GM23338 (cell line): ENCODE results near the gene ANKRD22. TPM values are rescaled to one million over a fixed set of nuclear protein-coding genes. Genes with fewer than 3 reads are reported as not detected.

Source experiments
- ATAC-seq: fragments of 200-7000 bp; cut with Tn5 transposase; 3 replicates; pipeline ENCODE4 v1.9.1; 2020
- DNase-seq: peaks from one replicate; pipeline ENCODE4 v3.0.0-alpha.2; 2015; ENCODE audit warnings: low spot score
- H2AFZ ChIP-seq: fragments of 200-600 bp; sonication (generic); 2 replicates; pipeline ENCODE4 v1.8.0; 2016; ENCODE audit warnings: antibody characterized with exemption, mild to moderate bottlenecking, moderate library complexity
- H3F3A ChIP-seq: fragments of 200-600 bp; sonication (generic); replicated peaks from 2 replicates; pipeline ENCODE4 v1.8.0; 2017; ENCODE audit warnings: antibody characterized with exemption, mixed run types, low read depth
- H3K27ac ChIP-seq: fragments of 200-600 bp; sonication (generic); 2 replicates; pipeline ENCODE4 v1.6.1; 2016; ENCODE audit warnings: low read depth
- H3K27me3 ChIP-seq: fragments of 200-600 bp; sonication (generic); 2 replicates; pipeline ENCODE4 v1.8.0; 2016; ENCODE audit warnings: mild to moderate bottlenecking, mixed run types, moderate library complexity; ENCODE audit not compliant: insufficient read depth
- H3K36me3 ChIP-seq: fragments of 200-600 bp; sonication (generic); 2 replicates; pipeline ENCODE4 v1.8.0; 2016; ENCODE audit warnings: mild to moderate bottlenecking; ENCODE audit not compliant: insufficient read depth
- H3K4me1 ChIP-seq: fragments of 200-600 bp; sonication (generic); 2 replicates; pipeline ENCODE4 v1.8.0; 2016; ENCODE audit warnings: mild to moderate bottlenecking, moderate library complexity; ENCODE audit not compliant: insufficient read depth
- H3K4me2 ChIP-seq: fragments of 200-600 bp; sonication (generic); 2 replicates; pipeline ENCODE4 v1.7.1; 2017; ENCODE audit warnings: mixed run types
- H3K4me3 ChIP-seq: fragments of 200-600 bp; sonication (generic); 2 replicates; pipeline ENCODE4 v1.6.1; 2016; ENCODE audit warnings: mixed run types
- H3K79me2 ChIP-seq: fragments of 200-600 bp; sonication (generic); replicated peaks from 2 replicates; pipeline ENCODE4 v1.8.0; 2017; ENCODE audit warnings: mild to moderate bottlenecking; ENCODE audit not compliant: insufficient read depth
- H3K9me2 ChIP-seq: fragments of 200-600 bp; sonication (generic); 2 replicates; pipeline ENCODE4 v1.8.0; 2017; ENCODE audit not compliant: insufficient read depth
- H4K20me1 ChIP-seq: fragments of 200-600 bp; sonication (generic); replicated peaks from 2 replicates; pipeline ENCODE4 v1.8.0; 2017; ENCODE audit warnings: mild to moderate bottlenecking; ENCODE audit not compliant: insufficient read depth
- H3K27ac Mint-ChIP-seq: 2 replicates; pipeline ENCODE4 v1.8.0; 2020; ENCODE audit warnings: inconsistent platforms, mild to moderate bottlenecking, moderate library complexity, mixed read lengths
- H3K27me3 Mint-ChIP-seq: 3 replicates; pipeline ENCODE4 v1.8.0; 2022; ENCODE audit warnings: low read depth, mild to moderate bottlenecking, moderate library complexity, mixed read lengths, inconsistent platforms; ENCODE audit not compliant: insufficient read depth, poor library complexity
- H3K36me3 Mint-ChIP-seq: 3 replicates; pipeline ENCODE4 v1.8.0; 2021; ENCODE audit warnings: low read depth, mild to moderate bottlenecking, inconsistent platforms, moderate library complexity, mixed read lengths
- H3K4me1 Mint-ChIP-seq: 3 replicates; pipeline ENCODE4 v1.8.0; 2020; ENCODE audit warnings: mild to moderate bottlenecking, inconsistent platforms, mixed read lengths
- H3K4me3 Mint-ChIP-seq: 3 replicates; pipeline ENCODE4 v1.8.0; 2021; ENCODE audit warnings: moderate library complexity, mild to moderate bottlenecking, inconsistent platforms, mixed read lengths
- H3K9me3 Mint-ChIP-seq: 3 replicates; pipeline ENCODE4 v1.8.0; 2020; ENCODE audit warnings: moderate library complexity, mild to moderate bottlenecking, inconsistent platforms, mixed read lengths
- CTCF ChIP-seq, 2 experiments: fragments of 200-600 bp in 1 of 2; sonication (generic) in 1 of 2; conservative IDR thresholded peaks; 2 replicates each; pipeline versions ENCODE4 v1.5.1 to v1.6.1; 2016 to 2017; ENCODE audit warnings: antibody characterized with exemption in 2 of 2, low read depth in 2 of 2, mild to moderate bottlenecking in 2 of 2, moderate library complexity in 1 of 2
- EZH2 ChIP-seq: fragments of 200-600 bp; sonication (generic); IDR thresholded peaks from one replicate; pipeline ENCODE4 v1.8.0; 2017; ENCODE audit warnings: antibody characterized with exemption, mild to moderate bottlenecking, low read depth; ENCODE audit not compliant: unreplicated experiment
- NANOG ChIP-seq: IDR thresholded peaks from 2 replicates; pipeline ENCODE4 v1.6.1; 2016; ENCODE audit warnings: antibody characterized with exemption, borderline replicate concordance
- POLR2AphosphoS5 ChIP-seq: IDR thresholded peaks from 2 replicates; pipeline ENCODE4 v1.6.1; 2016; ENCODE audit warnings: antibody characterized with exemption, low read depth
- ZNF462 ChIP-seq: fragments of 250-450 bp; sonication (Bioruptor Pico); IDR thresholded peaks from 2 replicates; pipeline ENCODE4 v1.5.0; 2020; ENCODE audit warnings: mild to moderate bottlenecking, moderate library complexity
- polyA plus RNA-seq: library from polyadenylated mRNA; unstranded; fragments of >200 nt; fragmentation: Nextera tagmentation; extraction: Ambion mirVana; gene quantifications from 2 replicates; pipeline ENCODE4 v1.2.1, GENCODE V29; 2016
- total RNA-seq: library from RNA; depleted of rRNA; stranded (reverse); fragments of >200 nt; shearing (Covaris generic); gene quantifications from 2 replicates; pipeline ENCODE4 v1.2.3, GENCODE V29; 2014

ANKRD22 gene
- total and polyA plus RNA-seq, 2 experiments from 2014 or later: not detected

GRCh38 chr10:88889559-88890337 is 38.1 kb upstream of the ANKRD22 start (continued):
- no peak for TF ChIP-seq ZNF462 (CRISPR knock-in tag)
- no peak for TF ChIP-seq CTCF (conservative IDR thresholded peaks at IDR 0.05; ENCODE audit: low read depth in 2 of 2)
- TF ChIP-seq NANOG: no peak
- no peak for TF ChIP-seq EZH2

GRCh38 chr10:88888810-88889445 is 37.3 kb upstream of the ANKRD22 start:
- Histone ChIP-seq H2AFZ (no peak overlapping the region), H4K20me1 (no peaks in the 10 kb centered on the region), H3K4me3 (no peak overlapping the region), H3K4me1 (peaks cover 4% of the 10 kb centered on the region; the same call in 1 of the 2 replicates), H3K79me2 (no peaks in the 10 kb centered on the region), H3K27me3 (no peaks in the 10 kb centered on the region), H3K36me3 (no peaks in the 10 kb centered on the region), H3K9me2 (no peaks in the 10 kb centered on the region), H3F3A (no peaks in the 10 kb centered on the region), H3K27ac (no peak overlapping the region), H3K4me2 (no peak overlapping the region)
- no peaks in the 10 kb centered on the region for H3K27me3 Mint-ChIP-seq
- no peak for ATAC-seq
- H3K4me1 Mint-ChIP-seq: peaks cover 28% of the 10 kb centered on the region
- no peak overlapping the region for H3K27ac Mint-ChIP-seq
- H3K4me3 Mint-ChIP-seq: no peak overlapping the region
- no peak for DNase-seq
- no peaks in the 10 kb centered on the region; the same call in 2 of the 3 replicates for H3K9me3 Mint-ChIP-seq
- H3K36me3 Mint-ChIP-seq: no peaks in the 10 kb centered on the region
- TF ChIP-seq ZNF462 (CRISPR knock-in tag) (no peak), POLR2AphosphoS5 (no peak)
